ENCODE measurements around the gene CDK2AP2.

CDK2AP2 gene

GRCh38 chr11:67498544-67498972, 9.4 kb downstream of the CDK2AP2 start:
- Histone ChIP-seq H3K36me3 (ENCODE audit: low read length) (no peaks in the 10 kb centered on the region), H3K9me2 (replicated peaks; ENCODE audit: insufficient read depth, low read length) (no peaks in the 10 kb centered on the region), H3K4me3 (ENCODE audit: insufficient read depth, low read length, poor library complexity, severe bottlenecking) (no peak overlapping the region), H2AFZ (ENCODE audit: low read depth, low read length, severe bottlenecking) (no peak overlapping the region), H3K4me2 (ENCODE audit: low read depth, low read length, poor library complexity, severe bottlenecking) (no peak overlapping the region), H3F3A (ENCODE audit: insufficient read depth) (no peaks in the 10 kb centered on the region), H3K9me3 (ENCODE audit: insufficient read depth, low read length) (no peaks in the 10 kb centered on the region), H3K27me3 (ENCODE audit: low read length) (no peaks in the 10 kb centered on the region), H3K79me2 (ENCODE audit: insufficient read depth, low read length) (peaks cover 4% of the 10 kb centered on the region), H3K27ac (ENCODE audit: low read depth, low read length) (no peak overlapping the region), H4K20me1 (ENCODE audit: low read depth, low read length) (no peaks in the 10 kb centered on the region; the same call in 1 of the 2 replicates), H3K9ac (ENCODE audit: low read length) (no peak overlapping the region)
- no peak for TF ChIP-seq CTCF (IDR thresholded peaks at IDR 0.05; ENCODE audit: insufficient read depth, low read length, poor library complexity, severe bottlenecking)
- TF ChIP-seq EZH2phosphoT487 (conservative IDR thresholded peaks at IDR 0.05; ENCODE audit: low read length) = no peak

GRCh38 chr11:67497656-67498291, 10.2 kb downstream of the CDK2AP2 start:
- Histone ChIP-seq H3K27me3 (ENCODE audit: low read length) (no peaks in the 10 kb centered on the region), H3K9ac (ENCODE audit: low read length) (no peak overlapping the region), H3K4me2 (ENCODE audit: low read depth, low read length, poor library complexity, severe bottlenecking) (no peak overlapping the region), H3K79me2 (ENCODE audit: insufficient read depth, low read length) (no peaks in the 10 kb centered on the region; the same call in 1 of the 2 replicates), H3K9me2 (replicated peaks; ENCODE audit: insufficient read depth, low read length) (no peaks in the 10 kb centered on the region), H3F3A (ENCODE audit: insufficient read depth) (no peaks in the 10 kb centered on the region), H3K27ac (ENCODE audit: low read depth, low read length) (no peak overlapping the region), H3K9me3 (ENCODE audit: insufficient read depth, low read length) (no peaks in the 10 kb centered on the region), H3K36me3 (ENCODE audit: low read length) (no peaks in the 10 kb centered on the region), H4K20me1 (ENCODE audit: low read depth, low read length) (no peaks in the 10 kb centered on the region), H2AFZ (ENCODE audit: low read depth, low read length, severe bottlenecking) (no peak overlapping the region), H3K4me3 (ENCODE audit: insufficient read depth, low read length, poor library complexity, severe bottlenecking) (no peak overlapping the region)
- TF ChIP-seq EZH2phosphoT487 (conservative IDR thresholded peaks at IDR 0.05; ENCODE audit: low read length) (no peak), CTCF (IDR thresholded peaks at IDR 0.05; ENCODE audit: insufficient read depth, low read length, poor library complexity, severe bottlenecking) (no peak)

- no peaks in the 10 kb centered on the region for H3K36me3 ChIP-seq (ENCODE audit: low read length)
- no peaks in the 10 kb centered on the region for H3K79me2 ChIP-seq (ENCODE audit: insufficient read depth, low read length)
- H3K9me2 ChIP-seq (replicated peaks; ENCODE audit: insufficient read depth, low read length) = no peaks in the 10 kb centered on the region
- no peak overlapping the region for H3K4me3 ChIP-seq (ENCODE audit: insufficient read depth, low read length, poor library complexity, severe bottlenecking)
- H2AFZ ChIP-seq (ENCODE audit: low read depth, low read length, severe bottlenecking) = no peak overlapping the region
- H3K9ac ChIP-seq (ENCODE audit: low read length) = no peak overlapping the region
- H4K20me1 ChIP-seq (ENCODE audit: low read depth, low read length) = no peaks in the 10 kb centered on the region
- TF ChIP-seq EZH2phosphoT487 (conservative IDR thresholded peaks at IDR 0.05; ENCODE audit: low read length) (no peak), CTCF (IDR thresholded peaks at IDR 0.05; ENCODE audit: insufficient read depth, low read length, poor library complexity, severe bottlenecking) (no peak)
- H3K27ac ChIP-seq (ENCODE audit: low read depth, low read length) = no peak overlapping the region
- H3K9me3 ChIP-seq (ENCODE audit: insufficient read depth, low read length) = no peaks in the 10 kb centered on the region
- H3K4me2 ChIP-seq (ENCODE audit: low read depth, low read length, poor library complexity, severe bottlenecking) = no peak overlapping the region
- no peaks in the 10 kb centered on the region for H3K27me3 ChIP-seq (ENCODE audit: low read length)
- no peaks in the 10 kb centered on the region for H3F3A ChIP-seq (ENCODE audit: insufficient read depth)
These were observed 11.8 kb downstream of the CDK2AP2 start for GRCh38 chr11:67496113-67496512.
